Stimulated activated CD4-positive, alpha-beta T cell treated with anti-CD3 and anti-CD28 coated beads, TNF-alpha, amount 100 ng/mL, for 1 hour (primary cell): ENCODE results near the gene MYH9.
"Not testable (repeated sequence)": the region's sequence is repeated elsewhere in the genome, so short reads cannot be mapped to it uniquely, and the experiment has no call there.

Source experiments
- DNase-seq, 3 donors: peaks; one replicate each; pipeline ENCODE4 v3.0.0-alpha.2; 2020; ENCODE audit warnings: low read depth in 3 of 3, low spot score in 1 of 3

Gene MYH9

DNA sequence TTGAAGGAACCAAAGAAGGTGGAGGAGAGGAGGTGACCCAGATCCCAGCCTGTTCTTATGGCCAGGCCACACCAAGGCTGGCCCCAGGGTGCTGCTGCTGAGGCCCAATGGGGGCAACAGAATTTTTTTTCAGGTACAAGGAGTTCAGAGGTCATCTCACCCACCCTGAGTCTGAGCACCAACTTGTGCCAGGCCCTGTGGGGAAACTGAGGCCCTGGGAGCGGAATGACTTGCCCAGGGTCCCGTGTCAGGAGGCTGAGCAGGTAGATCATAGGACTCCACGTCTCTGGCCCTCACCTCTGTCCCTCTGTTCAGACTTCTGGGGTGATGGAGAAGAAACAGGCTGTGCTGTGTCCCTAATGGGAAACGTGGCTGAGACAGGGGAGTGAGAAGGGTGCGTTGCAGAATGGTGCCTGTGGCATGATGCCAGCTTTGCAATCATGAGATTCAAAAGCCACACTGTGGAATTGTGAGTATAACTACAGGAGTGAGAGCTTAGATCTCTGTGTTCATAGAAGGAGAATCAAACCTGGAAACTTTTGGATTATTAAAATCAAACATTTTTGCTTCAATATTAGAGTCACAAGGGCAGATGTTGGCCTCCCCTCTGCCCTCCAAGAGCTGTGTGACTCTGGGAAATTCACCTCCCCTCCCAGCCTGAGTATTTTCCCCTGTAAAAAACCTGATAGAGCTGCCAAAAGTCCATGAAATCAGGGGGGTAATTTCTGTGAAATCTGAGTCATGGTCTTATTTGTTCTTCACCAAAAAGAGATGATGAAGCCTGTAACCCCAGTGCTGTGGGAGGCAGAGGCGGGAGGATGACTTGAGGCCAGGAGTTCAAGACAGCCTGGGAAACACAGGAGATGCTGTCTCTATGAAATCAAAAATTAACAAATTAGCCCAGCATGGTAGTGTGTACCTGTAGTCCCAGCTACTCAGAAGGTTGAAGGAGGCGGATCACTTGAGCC lies 134.0 kb downstream of the MYH9 start:
- no peak for DNase-seq

DNA sequence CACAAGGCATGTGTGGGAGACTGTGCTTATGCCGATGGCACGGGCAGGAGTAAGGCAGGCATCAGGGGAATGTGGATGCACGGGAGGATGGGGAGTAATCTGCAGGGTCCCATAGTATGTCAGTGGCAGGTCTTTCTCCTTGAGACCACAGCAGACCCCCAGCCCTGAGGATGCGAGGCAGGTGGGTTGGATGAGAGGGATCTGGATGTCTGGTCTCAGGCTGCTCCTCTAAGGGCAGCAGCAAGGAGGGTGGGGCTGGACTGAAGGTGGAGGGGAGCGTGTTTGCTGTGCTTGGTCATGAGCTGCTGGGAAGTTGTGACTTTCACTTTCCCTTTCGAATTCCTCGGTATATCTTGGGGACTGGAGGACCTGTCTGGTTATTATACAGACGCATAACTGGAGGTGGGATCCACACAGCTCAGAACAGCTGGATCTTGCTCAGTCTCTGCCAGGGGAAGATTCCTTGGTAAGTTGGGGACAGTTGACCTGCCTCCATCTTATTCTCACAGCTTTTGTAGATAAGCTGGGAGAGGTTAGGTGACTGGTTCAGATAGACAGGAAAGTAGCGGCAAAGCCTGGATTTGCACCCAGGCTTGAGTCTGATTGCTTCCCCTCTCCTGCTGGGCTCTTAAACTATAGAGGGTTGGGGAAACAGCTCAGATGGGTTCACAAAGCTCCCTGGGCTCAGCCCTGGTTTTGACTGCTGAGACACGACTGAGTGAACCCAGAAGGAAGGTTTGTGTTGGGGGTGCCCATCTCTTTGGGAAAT lies 134.8 kb downstream of the MYH9 start, which contains the start of gene APOL1:
Gene APOL1, plus strand, starts transcription at position 380 of the 769 bp plus-strand sequence. CDS start 1,823 bp downstream, outside the sequence.
- peak in 1 of 3 donors; percentile 14 for DNase-seq

DNA sequence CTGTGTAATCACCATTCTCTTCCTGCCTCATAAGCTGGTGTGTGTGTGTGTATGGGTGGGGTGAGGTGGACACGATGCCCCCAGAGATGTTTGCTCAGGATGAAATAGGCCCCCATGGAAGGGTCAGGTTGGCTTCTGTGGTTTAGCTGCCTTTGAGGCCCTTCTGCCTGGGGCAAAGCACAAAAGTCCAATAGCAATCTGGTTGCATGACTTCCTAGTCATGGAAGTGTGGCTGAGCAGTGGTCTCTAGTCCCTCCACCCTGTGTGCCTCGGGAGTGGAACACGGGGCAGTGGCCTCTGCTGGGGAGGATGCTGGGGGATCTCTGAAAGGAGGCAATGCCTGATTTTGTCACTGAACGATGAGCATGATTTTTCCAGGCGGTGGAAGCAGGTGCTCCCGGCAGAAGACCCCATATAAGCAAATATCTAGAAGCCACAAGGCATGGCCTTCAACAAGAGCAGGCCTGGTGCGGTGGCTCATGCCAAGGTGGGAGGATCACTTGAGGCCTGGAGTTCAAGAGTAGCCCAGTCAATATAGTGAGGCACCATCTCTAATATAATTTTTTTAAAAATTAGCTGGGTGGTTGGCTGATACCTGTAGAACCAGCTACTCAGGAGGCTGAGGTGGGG lies 135.7 kb downstream of the MYH9 start:
- not testable (repeated sequence) for DNase-seq

DNA sequence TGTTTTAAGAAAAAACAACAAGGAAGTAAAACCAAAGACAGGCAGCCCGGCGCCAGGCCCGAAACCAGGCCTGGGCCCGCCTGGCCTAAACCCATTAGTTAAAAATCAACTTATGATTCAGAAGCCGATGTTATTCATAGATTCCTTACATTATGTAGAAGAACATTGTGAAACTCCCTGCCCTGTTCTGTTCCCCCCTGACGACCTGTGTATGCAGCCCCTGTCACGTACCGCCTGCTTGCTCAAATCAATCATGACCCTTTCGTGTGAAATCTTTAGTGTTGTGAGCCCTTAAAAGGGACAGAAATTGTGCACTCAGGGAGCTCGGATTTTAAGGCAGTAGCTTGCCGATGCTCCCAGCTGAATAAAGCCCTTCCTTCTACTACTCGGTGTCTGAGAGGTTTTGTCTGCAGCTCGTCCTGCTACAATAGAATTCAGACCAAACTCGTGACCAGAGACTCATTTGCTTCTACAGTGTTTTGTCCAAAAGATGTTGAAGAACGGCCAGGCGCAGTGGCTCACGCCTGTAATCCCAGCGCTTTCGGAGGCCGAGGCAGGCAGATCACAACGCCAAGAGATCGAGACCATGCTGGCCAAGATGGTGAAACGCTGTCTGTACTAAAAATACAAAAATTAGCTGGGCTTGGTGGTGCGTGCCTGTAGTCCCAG lies 137.3 kb downstream of the MYH9 start:
- not testable (repeated sequence) for DNase-seq

DNA sequence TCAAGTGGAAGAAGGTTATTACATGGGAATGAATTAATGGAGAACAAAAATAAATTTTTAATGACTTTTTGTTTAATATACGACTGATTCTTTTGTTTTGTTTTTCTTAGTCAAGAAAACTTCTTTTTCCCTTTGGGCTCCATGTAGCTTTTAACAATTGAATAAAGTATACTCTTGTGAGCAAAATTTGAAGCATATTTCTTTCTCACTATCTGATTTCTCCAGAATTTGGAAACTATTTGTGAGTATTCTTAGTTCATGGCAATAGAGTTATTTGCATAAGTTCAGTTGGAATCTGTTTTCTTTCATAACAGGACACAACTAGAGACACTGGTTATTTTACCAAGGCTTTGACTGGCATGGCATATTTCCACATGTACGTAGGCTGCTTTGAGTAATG lies 138.6 kb downstream of the MYH9 start:
- no peak for DNase-seq

DNA sequence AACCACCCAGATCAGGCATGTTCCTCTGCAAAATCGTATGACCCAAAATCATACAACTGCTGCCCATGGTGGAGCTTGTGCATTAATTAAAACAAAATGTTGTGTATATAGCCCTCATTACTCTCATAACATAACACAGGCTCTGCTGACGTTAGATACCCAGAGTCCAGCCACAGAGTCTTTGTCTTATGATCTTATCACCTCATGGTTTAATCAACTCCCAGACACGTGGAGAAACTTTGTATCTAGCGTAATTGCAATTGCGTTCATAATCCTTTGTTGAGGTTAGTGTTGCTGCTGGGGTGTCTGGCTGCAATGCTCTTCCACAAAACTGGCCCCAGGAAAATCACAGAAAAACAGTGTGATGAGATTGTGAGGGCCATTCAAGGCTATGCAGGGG lies 139.8 kb downstream of the MYH9 start:
- DNase-seq: no peak

DNA sequence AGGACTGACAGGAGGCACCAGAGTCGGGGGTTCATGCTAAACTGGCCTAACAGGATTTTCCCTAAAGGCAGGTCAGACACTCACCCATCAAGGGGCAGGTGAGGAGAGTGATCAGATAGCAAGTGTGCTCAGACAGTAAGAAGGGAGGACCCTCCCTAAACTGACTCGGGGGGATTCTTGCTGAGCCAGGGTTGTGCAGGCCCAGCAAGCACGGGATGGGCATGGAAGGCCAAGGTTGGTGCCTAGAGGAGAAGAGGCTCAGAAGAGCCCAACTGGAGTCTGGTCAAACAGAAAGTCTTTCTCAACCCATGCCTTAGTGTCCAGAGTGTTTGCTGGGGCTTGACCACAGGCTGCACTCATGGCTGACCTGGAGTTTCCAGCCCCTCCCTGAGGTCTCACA lies 141.0 kb downstream of the MYH9 start:
- no peak for DNase-seq

DNA sequence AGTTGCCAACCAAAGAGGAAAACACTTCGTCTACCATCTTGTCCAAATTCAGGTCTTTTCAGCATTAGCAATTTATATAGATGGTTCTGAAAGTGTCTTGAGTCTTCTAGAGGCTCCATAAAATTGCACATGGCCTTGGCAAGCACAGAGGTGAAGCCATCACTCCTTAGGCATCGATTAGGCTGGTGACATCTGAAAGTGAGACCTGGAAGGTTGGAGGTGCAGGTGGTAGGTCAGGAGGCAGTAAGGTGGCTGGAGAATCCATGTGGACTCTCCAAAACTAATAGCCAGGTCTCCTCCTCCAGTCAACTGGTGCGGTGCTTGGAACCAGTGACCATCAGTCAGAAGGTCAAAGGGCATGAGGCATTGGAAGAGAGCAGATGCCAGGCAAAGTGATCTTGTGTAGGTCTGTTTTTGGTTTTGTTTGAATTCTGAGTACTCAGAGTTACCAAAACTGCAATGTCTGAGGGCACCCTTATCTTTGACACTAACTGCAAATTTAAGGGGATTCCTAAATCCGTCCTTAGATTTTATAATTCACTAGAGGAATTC lies 141.9 kb downstream of the MYH9 start:
- no peak for DNase-seq

DNA sequence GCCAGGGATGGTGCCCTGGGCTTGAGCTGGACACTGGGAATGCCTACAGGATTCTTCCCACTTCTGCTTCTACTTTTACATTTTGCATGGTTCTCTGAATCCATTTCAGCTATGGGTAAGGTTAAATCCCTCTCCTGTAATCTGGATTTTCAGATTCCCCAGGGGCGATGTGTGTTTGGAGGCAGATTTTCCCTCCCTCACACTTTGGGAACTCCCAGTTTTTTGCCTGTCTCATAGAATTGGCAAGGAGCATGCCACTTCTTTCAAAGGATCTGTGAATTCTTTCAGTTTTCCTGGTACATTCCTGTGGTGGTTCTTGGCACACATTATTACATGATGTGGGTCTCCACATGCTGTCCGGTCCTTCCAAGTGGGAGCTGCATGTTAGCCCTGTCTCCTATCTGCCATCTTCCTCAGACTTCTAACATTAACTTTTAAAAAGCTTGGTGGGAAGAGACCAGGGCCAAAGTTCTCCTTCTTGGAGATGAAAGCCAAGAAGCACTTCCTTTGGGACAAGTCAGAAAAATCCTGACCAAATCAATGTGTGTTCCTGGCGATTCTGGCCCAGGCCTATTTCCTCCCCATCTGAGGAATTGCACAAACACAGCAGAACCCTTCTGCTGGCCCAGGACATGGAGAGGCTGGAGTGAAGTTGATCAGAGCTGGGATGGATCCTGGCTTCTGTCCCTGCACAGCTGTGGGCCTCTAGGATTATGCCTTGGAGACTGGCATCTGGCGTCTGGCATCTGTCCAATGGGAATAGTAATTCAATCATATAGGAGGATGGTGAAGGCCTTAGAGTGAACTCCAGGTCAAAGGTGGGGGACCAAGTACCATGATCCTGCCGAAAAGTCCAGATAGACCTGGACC lies 143.0 kb downstream of the MYH9 start:
- DNase-seq: no peak

DNA sequence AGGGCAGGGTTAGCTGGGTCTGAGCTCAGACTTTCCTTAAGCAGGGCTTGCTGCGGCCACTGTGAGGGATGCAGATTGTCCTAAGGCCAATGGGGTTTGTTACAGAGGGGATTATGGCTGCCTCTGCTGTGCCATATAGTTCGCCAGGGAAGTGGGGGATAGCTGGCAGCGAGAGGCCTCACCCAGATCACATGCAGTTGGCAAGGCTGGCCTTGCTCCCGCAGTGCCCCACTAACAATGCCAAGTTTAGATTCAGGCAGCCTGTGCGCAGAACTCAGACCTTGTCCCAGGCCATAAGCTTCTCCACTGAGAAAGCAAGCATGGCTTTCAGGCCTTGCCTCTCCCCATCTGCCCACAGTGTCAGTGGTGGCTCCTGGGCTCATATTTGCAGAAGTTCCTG lies 143.8 kb downstream of the MYH9 start:
- DNase-seq: no peak

DNA sequence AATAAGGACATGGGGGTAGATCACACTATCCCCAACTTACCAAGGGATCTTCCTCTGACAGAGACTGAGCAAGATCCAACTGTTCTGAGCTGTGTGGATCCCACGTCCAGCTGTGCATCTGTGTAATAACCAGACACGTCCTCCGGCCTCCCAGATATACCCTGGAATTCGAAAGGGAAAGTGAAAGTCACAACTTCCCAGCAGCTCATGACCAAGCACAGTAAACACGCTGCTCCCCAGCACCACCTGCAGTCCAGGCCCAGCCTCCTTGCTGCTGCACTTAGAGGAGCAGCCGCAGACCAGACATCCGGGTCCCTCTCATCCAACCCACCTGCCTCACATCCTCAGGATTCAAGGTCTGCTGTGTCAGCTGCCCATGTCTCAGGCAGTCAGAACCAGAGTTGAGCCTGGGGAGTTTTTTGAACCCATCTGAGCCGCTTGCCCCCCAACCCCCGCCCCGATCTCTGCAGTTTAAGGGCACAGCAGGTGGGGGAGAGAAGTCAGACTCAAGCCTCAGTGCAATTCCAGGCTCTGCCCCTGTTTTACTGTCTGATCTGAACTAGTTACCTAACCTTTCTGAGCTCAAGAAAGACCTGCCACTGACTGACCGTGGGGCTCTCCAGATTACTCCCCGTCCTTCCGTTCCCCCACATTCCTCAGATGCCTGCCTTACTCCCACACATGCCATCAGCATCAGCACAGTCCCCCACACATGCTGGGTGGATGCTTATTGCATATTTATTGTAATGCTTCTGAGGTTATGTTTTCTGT lies 148.2 kb downstream of the MYH9 start, which contains the start of gene APOL2:
Gene APOL2, minus strand, starts transcription at position 127 of the 771 bp plus-strand sequence. CDS start 6,365 bp downstream, outside the sequence.
- DNase-seq: peak; percentile 51 to 70 (median 68)

DNA sequence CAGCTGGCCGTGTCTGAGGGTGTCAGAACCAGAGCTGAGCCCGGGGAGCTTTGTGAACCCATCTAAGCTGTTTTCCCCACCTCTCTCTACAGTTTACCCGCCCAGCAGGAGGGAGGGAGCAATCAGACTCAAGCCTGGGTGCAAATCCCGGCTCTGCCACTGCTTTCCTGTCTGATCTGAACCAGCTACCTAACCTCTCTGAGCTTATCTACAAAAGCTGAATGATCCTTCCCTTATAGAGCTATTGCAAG lies 148.7 kb downstream of the MYH9 start:
- DNase-seq: no peak

DNA sequence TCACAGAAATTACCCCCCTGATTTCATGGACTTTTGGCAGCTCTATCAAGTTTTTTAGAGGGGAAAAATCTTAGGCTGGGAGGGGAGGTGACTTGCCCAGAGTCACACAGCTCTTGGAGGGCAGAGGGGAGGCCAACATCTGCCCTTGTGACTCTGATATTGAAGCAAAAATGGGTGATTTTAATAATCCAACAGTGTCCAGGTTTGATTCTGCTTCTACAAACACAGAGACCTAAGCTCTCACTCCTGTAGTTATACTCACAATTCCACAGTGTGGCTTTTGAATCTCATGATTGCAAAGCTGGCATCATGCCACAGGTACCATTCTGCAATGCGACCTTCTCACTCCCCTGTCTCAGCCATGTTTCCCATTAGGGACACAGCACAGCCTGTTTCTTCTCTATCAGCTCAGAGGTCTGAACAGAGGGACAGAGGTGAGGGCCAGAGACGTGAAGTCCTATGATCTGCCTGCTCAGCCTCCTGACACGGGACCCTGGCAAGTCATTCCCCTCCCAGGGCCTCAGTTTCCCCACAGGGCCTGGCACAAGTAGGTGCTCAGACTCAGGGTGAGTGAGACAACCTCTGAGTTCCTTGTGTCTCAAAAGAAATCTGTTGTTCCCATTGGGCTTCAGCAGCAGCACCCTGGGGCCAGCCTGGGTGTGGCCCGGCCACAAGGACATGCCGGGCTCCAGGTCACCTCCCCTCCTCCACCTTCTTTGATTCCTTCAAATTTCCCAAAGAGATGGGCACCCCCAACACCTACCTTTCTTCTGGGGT lies 149.2 kb downstream of the MYH9 start:
- no peak for DNase-seq

DNA sequence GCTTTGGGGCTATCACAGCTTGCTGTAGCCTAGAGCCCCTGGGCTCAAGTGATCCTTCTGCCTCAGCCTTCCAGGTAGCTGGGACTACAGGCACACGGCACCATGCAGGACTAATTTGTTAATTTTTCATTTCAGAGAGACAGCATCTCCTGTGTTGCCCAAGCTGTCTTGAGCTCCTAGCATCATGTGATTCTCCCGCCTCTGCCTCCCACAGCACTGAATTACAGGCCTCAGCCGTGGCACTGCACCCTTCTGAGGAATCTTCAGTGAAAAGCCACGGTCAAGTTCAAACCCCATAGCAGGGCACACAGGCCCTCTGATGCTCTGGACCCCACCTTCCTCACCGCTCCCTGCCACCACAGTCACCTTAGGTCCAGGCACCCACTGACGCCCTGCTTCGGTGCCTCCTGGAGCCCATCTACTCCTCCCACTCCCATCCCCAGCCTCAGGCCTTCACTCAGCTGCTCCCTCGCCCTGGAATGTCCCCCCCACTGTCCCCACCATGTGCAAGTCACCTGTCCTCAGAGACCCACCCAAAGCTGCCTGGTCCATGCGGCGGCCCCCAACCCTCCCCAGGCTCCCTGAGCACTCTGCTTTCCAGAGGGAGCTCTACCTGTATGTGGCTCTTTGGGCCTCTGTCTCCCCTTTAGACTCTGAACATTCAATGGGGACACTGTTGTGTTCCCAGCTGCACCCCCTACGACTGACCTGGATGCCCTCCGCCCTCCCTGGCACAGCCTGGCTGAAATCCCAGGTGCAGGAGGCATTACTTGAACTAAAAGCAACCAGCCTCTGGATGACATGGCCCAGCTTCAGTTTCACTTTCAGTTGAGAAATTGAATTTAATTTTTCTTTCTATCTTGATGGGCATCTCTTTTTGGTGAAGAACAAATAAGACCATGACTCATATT lies 150.1 kb downstream of the MYH9 start:
- DNase-seq: no peak

DNA sequence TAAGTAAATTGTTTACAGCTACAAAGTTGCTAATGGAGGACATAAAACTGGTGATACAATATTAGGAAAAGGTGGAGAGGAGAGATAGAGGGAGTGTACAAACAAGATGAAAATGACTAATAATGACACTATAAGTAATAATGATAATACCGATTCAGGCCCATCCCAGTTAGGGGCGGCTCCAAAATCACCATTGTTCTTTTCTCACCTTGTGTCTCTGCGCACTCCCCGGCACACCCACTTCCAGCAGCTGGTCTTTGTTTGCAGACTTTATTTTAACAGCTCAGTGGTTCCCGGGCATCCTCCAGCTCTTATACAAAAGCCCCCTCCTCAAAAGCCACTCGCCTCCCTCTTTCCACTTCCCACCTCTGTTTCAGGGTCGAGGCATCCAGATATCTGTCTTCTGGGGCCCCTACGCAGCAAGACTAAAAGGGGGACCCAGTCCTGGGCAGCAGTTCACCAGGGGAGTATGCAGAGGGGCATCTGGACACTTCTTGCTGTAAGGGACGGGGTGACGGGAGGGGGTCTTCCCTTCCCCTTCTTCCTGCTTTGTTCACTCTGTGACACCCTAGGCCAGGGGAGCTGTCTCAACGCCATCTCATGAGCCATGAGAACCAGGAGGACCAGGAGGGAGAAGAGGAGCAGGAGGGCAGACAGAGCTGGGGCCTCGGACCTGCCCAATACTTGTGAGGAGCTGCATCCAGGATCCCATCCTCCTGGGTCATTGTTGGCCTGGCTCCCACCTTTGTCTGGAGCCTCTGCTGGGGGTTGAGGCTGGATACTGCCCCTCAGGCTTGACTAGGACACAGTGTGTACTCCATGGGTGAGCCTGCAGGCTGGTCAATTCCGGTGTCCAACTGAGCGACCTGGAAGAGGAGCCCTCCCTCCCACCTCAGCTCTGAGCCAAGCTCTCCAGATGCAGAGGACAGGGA lies 151.1 kb downstream of the MYH9 start:
- no peak for DNase-seq

DNA sequence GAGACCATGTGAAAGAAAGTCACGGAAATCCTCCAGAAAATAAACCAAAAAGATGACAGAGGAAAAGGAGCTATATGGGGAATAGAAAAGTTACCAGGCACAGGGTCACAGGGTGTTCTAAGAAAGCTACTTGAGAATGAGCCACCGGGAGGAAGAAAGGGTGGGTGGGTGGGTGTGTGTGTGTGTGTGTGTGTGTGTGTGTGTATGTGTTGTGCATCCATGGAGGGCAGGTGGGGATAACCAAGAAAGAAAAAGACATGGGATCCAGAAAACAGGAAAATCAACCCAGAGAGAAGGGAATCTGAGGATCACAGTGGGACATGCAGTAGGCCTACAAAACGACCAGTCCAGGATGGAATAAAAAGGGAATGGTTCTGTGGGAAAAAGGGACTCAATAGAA lies 152.2 kb downstream of the MYH9 start:
- DNase-seq: no peak
